ENCODE results near the gene NIPSNAP2.
"Not testable (repeated sequence)": the region's sequence is repeated elsewhere in the genome, so short reads cannot be mapped to it uniquely, and the experiment has no call there.

Gene NIPSNAP2

GRCh38 chr7:56009695-56010094, 45.3 kb downstream of the NIPSNAP2 start:
- H3K9me3 Mint-ChIP-seq, result no peaks in the 10 kb centered on the region
- H3K27ac Mint-ChIP-seq, result no peak overlapping the region
- DNase-seq, result no peak
- peaks cover 2% of the 10 kb centered on the region for H3K27me3 Mint-ChIP-seq (ENCODE audit: low read depth, poor library complexity)
- TF ChIP-seq CTCF (IDR thresholded peaks at IDR 0.05), result no peak
- H3K4me1 Mint-ChIP-seq, result peaks cover 31% of the 10 kb centered on the region
- peaks cover 34% of the 10 kb centered on the region for H3K36me3 Mint-ChIP-seq (ENCODE audit: low read depth)
- no peak overlapping the region for H3K4me3 Mint-ChIP-seq

GRCh38 chr7:56017015-56017414, 52.6 kb downstream of the NIPSNAP2 start:
- DNase-seq; H3K4me1 Mint-ChIP-seq; H3K27ac Mint-ChIP-seq; H3K4me3 Mint-ChIP-seq; H3K9me3 Mint-ChIP-seq; H3K27me3 Mint-ChIP-seq (ENCODE audit: low read depth, poor library complexity): not testable (repeated sequence)
- peaks cover 56% of the 10 kb centered on the region for H3K36me3 Mint-ChIP-seq (ENCODE audit: low read depth)

- Mint-ChIP-seq H3K27me3 (ENCODE audit: low read depth, poor library complexity) (peaks cover 5% of the 10 kb centered on the region), H3K9me3 (no peaks in the 10 kb centered on the region), H3K27ac (no peak overlapping the region), H3K4me3 (no peak overlapping the region), H3K36me3 (ENCODE audit: low read depth) (peaks cover 44% of the 10 kb centered on the region), H3K4me1 (no peaks in the 10 kb centered on the region)
- no peak for DNase-seq
- no peak for TF ChIP-seq CTCF (IDR thresholded peaks at IDR 0.05)
Measured at GRCh38 chr7:56019501-56019900, 55.1 kb downstream of the NIPSNAP2 start.

- Mint-ChIP-seq H3K4me1 (no peaks in the 10 kb centered on the region), H3K27me3 (ENCODE audit: low read depth, poor library complexity) (peaks cover 3% of the 10 kb centered on the region), H3K9me3 (no peaks in the 10 kb centered on the region), H3K27ac (no peak overlapping the region), H3K4me3 (no peak overlapping the region), H3K36me3 (ENCODE audit: low read depth) (peaks cover 55% of the 10 kb centered on the region)
- TF ChIP-seq CTCF (IDR thresholded peaks at IDR 0.05), result no peak
- DNase-seq, result no peak
Measured at GRCh38 chr7:56023500-56023899, 59.1 kb downstream of the NIPSNAP2 start.

GRCh38 chr7:56026538-56026937, 62.2 kb downstream of the NIPSNAP2 start:
- peaks cover 59% of the 10 kb centered on the region for H3K36me3 Mint-ChIP-seq (ENCODE audit: low read depth)
- TF ChIP-seq CTCF (IDR thresholded peaks at IDR 0.05), result no peak
- H3K27ac Mint-ChIP-seq, result peak overlapping the region; percentile 78
- H3K4me1 Mint-ChIP-seq, result peaks cover 2% of the 10 kb centered on the region
- H3K27me3 Mint-ChIP-seq (ENCODE audit: low read depth, poor library complexity), result peaks cover 3% of the 10 kb centered on the region
- DNase-seq, result no peak
- no peaks in the 10 kb centered on the region for H3K9me3 Mint-ChIP-seq
- H3K4me3 Mint-ChIP-seq, result no peak overlapping the region

GRCh38 chr7:56028942-56029630, 64.7 kb downstream of the NIPSNAP2 start:
- Mint-ChIP-seq H3K27me3 (ENCODE audit: low read depth, poor library complexity) (no peaks in the 10 kb centered on the region), H3K9me3 (no peaks in the 10 kb centered on the region), H3K36me3 (ENCODE audit: low read depth) (peaks cover 62% of the 10 kb centered on the region), H3K4me3 (no peak overlapping the region), H3K27ac (no peak overlapping the region), H3K4me1 (peaks cover 16% of the 10 kb centered on the region)
- TF ChIP-seq CTCF (IDR thresholded peaks at IDR 0.05), result no peak
- DNase-seq, result no peak

Data from nephron progenitor cell (in vitro differentiated cells).